Peyer's patch (tissue), 4 donors: ENCODE results near the gene SMPD1.

ENCODE experiments used
- POLR2A ChIP-seq, 2 donors: fragments of 450-650 bp; IDR thresholded peaks; one replicate each; pipeline ENCODE4 v1.5.1; 2017; ENCODE audit warnings: antibody characterized with exemption in 2 of 2, mild to moderate bottlenecking in 2 of 2, moderate library complexity in 2 of 2
- TF ChIP-seq, protein P1 (sequence below), 6 experiments: fragments of 450-650 bp in 4 of 6; fragments of 200-600 bp in 2 of 6; sonication (generic) in 1 of 6; IDR thresholded peaks; one replicate each; pipeline ENCODE4 v1.5.1; 2017 to 2019; ENCODE audit warnings: antibody characterized with exemption in 6 of 6, mild to moderate bottlenecking in 3 of 6, moderate library complexity in 1 of 6

GRCh38 chr11:6440906-6441358 is 50.7 kb downstream of the SMPD1 start, which contains the start of gene HPX:
- TF ChIP-seq, protein P1, sequence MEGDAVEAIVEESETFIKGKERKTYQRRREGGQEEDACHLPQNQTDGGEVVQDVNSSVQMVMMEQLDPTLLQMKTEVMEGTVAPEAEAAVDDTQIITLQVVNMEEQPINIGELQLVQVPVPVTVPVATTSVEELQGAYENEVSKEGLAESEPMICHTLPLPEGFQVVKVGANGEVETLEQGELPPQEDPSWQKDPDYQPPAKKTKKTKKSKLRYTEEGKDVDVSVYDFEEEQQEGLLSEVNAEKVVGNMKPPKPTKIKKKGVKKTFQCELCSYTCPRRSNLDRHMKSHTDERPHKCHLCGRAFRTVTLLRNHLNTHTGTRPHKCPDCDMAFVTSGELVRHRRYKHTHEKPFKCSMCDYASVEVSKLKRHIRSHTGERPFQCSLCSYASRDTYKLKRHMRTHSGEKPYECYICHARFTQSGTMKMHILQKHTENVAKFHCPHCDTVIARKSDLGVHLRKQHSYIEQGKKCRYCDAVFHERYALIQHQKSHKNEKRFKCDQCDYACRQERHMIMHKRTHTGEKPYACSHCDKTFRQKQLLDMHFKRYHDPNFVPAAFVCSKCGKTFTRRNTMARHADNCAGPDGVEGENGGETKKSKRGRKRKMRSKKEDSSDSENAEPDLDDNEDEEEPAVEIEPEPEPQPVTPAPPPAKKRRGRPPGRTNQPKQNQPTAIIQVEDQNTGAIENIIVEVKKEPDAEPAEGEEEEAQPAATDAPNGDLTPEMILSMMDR (IDR thresholded peaks at IDR 0.05), result no peak
- no peak for TF ChIP-seq POLR2A (IDR thresholded peaks at IDR 0.05)
